ENCODE results near the gene TRIM34.

DNA sequence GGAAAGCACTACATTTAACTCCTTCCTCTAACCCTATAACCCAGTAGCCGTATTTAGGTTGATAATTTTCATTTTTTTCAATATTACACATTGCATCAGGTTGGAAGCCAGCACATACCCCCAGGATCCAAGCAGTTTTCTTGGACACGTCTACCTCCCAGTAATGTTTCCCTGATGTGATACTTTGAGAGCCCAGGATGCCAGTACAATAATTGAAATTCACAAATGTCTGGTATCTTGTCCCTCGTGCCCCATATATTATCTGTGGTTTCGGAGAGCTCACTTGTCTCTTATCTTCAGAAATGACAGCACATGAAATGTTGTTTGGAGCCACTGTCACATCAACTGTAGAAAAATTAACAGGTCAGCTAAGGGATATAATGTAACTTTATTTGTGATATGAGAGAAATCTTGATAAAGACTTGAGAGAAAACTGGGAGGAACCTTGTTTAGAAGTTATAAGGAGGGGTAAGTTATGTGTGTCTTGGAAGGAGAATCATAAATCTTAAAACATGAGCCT lies 40.3 kb downstream of the TRIM34 start:
- TF ChIP-seq CTCF (IDR thresholded peaks at IDR 0.05) (no peak), NRF1 (IDR thresholded peaks at IDR 0.05; ENCODE audit: low read depth, low read length) (no peak), RFX5 (IDR thresholded peaks at IDR 0.05; ENCODE audit: low read length) (no peak), SMC3 (IDR thresholded peaks at IDR 0.05; ENCODE audit: low read depth, low read length) (no peak), TEAD4 (IDR thresholded peaks at IDR 0.05; ENCODE audit: borderline replicate concordance, insufficient read depth) (no peak), TCF12 (IDR thresholded peaks at IDR 0.05) (no peak), MEF2A (IDR thresholded peaks at IDR 0.05; ENCODE audit: borderline replicate concordance, low read depth) (no peak), IRF3 (IDR thresholded peaks at IDR 0.05; ENCODE audit: low read depth, low read length) (no peak), POLR2AphosphoS5 (IDR thresholded peaks at IDR 0.05; ENCODE audit: low read depth, low read length) (no peak)
